GM08714 (cell line): ENCODE measurements around the gene PTPN11.
"Not testable (repeated sequence)": the region's sequence is repeated elsewhere in the genome, so short reads cannot be mapped to it uniquely, and the experiment has no call there.

ENCODE experiments used
- H3K4me3 ChIP-seq: fragments of 200-500 bp; sonication (Bioruptor generic); 2 replicates; pipeline ENCODE4 v1.5.1; 2014; ENCODE audit warnings: mild to moderate bottlenecking, low read length, inconsistent platforms
- ZNF274 ChIP-seq: IDR thresholded peaks from 2 replicates; pipeline ENCODE4 v1.6.1; 2012; ENCODE audit warnings: mild to moderate bottlenecking, low read depth, low read length

Gene PTPN11

DNA sequence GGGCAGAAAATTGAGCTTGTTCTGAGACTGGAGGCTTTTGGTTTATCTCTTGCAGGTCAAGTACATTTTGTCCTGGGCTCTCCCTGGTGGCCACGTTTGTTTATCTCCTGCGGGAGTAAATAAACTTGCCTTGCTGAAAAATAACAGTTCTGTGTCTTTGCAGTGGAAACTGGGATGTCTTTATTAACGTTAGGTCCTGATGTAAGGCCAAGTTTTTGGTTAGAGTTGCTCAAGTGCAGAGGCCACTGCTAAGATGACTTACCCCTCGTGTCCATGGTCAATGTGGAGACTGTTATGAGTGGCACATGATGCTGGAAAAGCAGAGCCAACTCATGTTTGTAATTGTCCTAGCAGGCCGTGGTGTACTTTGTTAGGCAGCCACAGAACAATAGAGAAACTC, 3.8 kb downstream of the PTPN11 start:
- H3K4me3 ChIP-seq, result no peak overlapping the region
- no peak for TF ChIP-seq ZNF274

DNA sequence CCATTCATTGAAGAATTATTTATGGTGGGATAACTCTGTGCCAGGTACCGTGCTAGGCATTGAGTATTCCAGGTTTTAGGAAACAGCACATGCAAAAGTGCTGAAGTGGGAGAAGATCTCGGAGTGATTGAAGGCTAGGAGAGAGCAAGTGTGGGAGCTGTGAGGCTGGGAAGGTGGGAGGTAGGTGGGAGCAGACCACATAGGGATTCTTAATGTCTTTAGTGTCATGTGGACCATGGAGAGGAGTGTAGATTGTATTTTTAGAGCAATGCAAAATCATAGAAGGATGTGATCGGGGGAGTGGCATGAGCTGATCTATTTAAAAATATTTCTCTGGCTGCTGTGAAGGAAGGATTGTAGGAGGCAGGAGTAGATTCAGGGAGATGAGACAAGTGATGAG, 5.4 kb downstream of the PTPN11 start:
- TF ChIP-seq ZNF274, result no peak
- H3K4me3 ChIP-seq, result no peak overlapping the region

DNA sequence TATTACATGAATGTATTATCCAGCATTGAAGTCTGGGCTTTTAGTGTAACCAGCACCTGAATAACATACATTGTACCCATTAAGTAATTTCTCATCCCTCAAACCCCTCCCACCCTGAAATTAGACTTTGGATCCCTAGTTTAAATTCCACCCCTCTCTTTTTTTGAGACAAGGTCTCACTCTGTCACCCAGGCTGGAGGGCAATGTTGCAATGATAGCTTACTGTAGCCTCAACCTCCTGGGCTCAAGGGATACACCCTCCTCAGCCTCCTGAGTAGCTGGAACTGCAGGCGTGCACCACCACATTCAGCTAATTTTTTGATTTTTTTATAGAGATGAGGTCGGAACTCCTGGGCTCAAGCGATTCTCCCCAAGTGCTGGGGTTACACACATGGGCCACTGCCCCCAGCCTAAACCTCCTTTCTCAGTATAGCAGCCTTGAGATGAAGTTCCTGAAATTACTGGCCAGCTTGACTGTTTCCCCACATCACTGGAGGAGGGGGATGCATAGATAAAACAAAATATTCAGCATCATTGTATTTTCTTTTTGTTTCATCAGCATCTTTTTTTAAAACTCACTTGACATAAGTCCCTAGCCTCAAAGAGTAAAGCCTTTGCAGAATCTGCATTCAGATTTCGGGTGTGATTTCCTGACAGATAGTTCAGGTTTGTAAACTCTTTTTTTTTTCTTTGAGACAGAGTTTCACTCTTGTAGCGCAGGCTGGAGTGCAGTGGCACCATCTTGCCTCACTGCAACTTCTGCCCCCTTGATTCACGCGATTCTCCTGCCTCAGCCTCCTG, 7.0 kb downstream of the PTPN11 start:
- no peak for TF ChIP-seq ZNF274
- H3K4me3 ChIP-seq, result no peak overlapping the region

DNA sequence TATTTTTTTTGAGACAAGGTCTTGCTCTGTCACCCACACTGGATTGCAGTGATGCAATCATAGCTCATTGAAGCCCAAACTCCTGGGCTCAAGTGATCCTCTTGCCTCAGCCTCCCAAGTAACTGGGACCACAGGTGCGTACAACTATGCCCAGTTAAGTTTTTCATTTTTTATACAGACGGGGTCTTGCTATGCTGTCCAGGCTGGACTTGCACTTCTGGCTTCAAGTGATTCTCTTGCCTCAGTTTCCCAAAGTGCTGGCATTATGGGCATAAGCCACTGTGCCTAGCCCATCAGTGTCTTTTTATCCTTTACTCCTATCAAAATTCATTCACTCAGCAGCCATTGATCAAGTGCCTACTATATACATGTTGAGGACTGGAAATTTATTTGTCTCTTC, 9.0 kb downstream of the PTPN11 start:
- TF ChIP-seq ZNF274, result no peak
- H3K4me3 ChIP-seq, result no peak overlapping the region

DNA sequence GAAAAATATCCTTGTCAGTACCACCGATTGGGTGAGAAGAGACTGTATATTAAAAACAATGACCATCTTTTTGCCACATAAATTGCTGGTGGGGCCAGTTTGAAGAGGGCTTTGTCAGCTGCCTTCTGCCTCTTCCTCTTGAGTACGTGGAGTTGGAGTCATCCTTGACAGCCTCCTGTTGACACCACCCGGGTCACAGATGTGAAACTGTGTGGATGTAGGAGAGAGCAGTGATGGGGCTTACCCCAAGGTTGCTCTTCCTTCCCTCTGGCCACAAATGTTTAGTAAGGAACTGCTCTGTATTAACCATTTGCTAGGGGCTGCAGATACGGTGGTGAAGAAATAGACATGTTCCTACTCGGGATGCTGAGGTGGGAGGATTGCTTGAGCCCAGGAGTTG, 12.2 kb downstream of the PTPN11 start:
- TF ChIP-seq ZNF274, result no peak
- H3K4me3 ChIP-seq, result no peak overlapping the region

DNA sequence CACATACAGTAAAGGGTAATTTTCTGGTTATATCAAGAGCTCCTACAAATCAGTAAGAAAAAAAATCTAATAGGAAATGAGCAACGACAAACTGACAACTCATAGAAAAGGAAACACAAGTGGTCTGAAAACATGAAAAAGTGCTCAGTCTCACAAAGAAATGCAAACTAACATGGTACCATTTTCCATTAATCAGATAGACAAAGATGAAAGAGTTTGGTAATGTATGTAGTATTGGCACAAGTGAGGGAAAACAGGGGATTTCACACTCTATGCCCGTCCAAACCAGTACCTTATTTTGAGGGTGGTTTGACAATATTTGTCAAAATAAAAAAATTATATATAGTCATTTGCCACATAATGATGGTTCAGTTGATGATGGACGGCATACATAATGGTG, 13.2 kb downstream of the PTPN11 start:
- no peak overlapping the region for H3K4me3 ChIP-seq
- TF ChIP-seq ZNF274, result no peak

DNA sequence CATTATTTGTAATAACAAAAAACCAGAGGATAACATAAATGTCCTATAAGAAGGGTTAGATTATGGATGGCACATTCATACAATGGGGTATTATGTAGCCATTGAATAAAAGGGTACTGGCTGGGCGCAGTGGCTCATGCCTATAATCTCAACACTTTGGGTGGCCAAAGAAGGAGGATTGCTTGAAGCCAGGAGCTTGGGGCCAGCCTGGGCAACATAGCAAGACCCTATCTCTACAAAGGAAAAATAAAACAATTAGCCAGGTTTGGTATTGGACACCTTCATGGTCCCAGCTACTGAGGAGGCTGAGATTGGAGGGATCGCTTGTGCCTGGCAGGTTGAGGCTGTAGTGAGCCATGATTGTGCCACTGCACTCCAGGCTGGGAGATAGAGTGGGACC, 14.8 kb downstream of the PTPN11 start:
- H3K4me3 ChIP-seq, result no peak overlapping the region
- TF ChIP-seq ZNF274, result no peak

DNA sequence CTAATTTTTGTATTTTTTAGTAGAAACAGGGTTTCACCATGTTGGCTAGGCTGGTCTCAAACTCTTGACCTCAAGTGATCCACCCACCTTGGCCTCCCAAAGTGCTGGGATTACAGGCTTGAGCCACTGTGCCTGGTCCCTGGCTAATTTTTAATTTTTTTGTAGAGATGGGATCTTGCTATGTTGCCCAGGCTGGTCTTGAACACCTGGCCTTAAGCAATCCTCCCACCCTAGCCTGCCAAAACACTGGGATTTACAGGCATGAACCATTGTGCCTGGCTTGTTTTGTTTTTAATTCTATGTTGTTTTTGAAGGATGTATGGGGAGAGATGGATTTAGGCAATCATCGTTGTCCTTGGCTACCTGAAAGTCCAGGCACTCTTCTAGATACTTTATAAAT, 19.9 kb downstream of the PTPN11 start:
- not testable (repeated sequence) for H3K4me3 ChIP-seq

DNA sequence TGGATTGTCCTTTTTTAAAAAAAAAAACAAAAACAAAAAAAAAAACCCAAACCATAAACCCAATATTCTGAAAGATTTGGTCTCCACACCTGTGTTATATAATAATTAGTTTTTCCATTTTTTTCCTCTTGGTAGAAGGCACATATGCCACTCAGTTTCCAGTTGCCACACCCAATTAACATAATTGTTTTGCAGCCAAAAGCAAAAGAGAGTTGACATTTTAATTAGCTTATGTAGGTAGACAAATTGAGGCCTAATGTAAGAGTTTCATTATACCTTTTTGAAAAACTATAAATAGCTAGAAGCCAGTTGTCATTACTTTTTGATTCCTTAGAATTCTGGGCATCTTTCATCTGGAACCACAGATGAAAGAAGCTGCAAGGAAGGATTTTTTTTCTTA, 21.0 kb downstream of the PTPN11 start:
- no peak overlapping the region for H3K4me3 ChIP-seq
- no peak for TF ChIP-seq ZNF274

DNA sequence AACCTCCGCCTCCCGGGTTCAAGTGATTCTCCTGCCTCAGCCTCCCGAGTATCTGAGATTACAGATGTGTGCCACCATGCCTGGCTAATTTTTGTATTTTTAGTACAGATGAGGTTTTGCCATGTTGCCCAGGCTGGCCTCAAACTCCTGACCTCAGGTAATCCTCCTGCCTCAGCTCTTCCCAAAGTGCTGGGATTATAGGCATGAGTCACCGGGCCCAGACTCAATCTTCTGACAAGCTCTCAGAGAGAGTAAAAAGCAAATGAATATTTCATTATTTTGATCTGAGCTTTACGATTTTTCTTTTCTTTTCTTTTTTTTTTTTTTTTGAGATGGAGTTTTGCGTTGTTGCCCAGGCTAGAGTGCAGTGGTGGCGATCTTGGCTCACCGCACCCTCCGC, 21.9 kb downstream of the PTPN11 start:
- H3K4me3 ChIP-seq, result not testable (repeated sequence)

DNA sequence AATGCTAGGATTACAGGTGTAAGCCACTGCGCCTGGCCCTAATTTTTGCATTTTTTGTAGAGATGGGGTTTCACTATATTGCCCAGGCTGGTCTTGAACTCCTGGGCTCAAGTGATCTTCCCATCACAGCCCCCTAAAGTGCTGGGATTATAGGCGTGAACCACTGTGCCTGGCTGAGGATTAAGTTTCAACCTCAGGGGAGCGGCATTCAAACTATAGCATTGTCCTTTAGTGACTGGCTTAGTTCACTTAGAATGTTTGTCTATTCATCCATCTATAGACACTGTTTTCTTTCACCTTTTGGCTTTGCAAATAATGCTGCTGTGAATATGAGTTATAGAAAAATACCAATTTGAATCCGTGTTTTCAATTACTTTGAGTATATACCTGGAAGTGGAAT, 25.2 kb downstream of the PTPN11 start:
- TF ChIP-seq ZNF274, result no peak
- no peak overlapping the region for H3K4me3 ChIP-seq

DNA sequence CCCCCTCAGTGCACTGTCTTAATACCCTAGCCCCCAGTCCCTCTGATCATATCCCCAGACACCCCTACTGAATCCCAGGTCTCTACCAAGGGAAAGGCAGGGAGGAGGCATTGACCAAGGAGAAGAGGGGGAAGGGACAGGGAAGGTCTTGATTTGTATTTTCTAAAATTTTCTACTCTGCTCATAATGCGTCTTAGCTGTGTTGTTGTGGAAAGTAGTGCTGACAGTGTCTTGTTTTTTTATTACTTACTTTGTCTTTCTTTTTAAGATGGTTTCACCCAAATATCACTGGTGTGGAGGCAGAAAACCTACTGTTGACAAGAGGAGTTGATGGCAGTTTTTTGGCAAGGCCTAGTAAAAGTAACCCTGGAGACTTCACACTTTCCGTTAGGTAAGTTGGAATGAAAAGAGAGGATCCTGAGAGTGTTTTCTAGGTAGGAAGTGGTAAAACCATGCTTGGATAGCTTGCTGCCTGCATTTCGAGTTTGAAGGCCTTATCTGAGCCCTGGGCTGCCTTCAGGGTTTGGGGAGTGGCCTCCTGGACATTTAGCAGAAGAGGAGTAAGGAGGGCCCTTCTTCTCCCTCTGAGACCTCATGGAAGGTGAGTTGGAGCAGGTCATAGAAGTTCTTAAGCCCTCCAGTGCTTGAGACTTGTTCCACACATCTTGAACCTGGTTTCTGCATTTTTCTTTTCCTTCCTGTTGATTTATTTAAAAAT, 27.4 kb downstream of the PTPN11 start:
- no peak for TF ChIP-seq ZNF274
- no peak overlapping the region for H3K4me3 ChIP-seq

DNA sequence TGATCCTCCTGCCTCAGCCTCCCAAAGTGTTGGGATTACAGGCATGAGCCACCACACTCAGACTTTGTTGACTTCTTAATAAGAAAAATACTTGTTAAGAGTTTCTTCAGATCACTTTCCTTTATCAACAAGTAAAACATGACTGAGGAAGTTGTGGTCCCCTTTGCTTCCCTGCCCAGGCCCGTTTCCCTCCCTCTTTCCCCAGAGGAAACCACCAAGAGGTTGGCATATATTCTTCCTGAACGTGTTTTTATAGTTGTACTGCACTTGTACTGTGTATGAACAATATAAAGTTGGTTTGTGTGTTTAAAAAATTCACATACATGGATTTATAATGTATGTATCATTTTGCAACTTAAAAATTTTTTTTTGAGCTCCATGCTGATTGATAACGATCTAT, 28.4 kb downstream of the PTPN11 start:
- TF ChIP-seq ZNF274, result no peak
- H3K4me3 ChIP-seq, result no peak overlapping the region

DNA sequence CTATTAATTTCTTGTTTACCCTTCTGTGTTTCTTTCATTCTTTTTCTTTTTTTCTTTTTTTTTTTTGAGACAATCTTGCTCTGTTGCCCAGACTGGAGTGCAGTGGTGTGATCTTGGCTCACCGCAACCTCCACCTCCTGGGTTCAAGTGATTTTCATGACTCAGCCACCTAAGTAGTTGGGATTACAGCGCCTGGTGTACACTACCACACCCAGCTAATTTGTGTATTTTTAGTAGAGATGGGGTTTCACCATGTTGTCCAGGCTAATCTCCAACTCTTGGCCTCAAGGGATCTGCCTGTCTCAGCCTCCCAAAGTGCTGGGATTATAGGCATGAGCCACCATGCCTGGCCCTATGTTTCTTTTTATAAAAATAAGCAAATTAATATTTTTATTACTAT, 29.4 kb downstream of the PTPN11 start:
- not testable (repeated sequence) for H3K4me3 ChIP-seq

DNA sequence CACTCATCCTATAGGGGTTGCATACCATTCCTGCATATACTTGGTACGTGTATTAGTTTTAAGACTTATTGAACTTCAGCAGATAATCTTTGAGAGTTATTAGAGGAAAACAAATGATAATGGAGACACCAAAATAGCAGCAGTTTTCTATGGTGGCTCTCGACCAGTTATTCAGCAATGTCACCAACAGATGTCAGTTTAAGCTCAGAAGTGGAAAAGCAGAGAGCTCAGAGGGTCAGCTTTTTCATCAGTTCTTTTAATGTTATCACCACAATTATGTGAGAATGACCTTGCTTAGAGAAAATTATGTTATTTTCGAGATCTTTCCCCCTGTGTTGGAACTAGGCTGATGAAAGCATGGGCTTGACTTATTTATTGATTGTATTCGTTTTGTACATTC, 32.0 kb downstream of the PTPN11 start:
- no peak for TF ChIP-seq ZNF274
- no peak overlapping the region for H3K4me3 ChIP-seq

DNA sequence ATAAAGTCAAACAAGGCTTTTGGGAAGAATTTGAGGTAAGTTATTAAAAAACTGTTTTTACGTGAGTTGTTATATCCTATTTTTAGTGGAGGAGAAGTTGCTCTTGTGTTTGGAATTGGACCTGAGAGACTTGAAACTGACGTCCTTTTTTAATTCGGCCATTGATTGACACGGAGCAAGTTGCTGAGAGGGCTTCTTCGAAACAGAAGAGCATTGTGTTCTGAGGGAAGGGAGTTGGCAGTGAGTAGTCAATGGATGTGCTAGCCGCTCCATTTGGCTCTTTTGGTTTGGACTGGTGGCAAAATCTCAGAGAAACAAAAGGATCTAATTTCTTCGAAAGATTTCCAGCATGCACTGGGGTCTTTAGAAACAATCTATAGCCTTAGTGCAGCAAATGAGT, 37.3 kb downstream of the PTPN11 start:
- no peak for TF ChIP-seq ZNF274
- no peak overlapping the region for H3K4me3 ChIP-seq

DNA sequence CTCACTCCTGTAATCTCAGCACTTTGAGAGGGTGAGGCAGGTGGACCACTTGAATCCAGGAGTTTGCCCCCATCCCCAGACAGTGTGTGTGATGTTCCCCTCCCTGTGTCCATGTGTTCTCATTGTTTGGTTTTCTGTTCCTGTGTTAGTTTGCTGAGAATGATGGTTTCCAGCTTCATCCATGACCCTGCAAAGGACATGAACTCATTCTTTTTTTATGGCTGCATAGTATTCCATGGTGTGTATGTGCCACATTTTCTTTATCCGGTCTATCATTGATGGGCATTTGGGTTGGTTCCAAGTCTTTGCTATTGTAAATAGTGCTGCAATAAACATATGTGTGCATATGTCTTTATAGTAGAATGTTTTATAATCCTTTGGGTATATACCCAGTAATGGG, 38.4 kb downstream of the PTPN11 start:
- H3K4me3 ChIP-seq, result not testable (repeated sequence)
